Ascending aorta (tissue), 2 donors: ENCODE measurements around the gene TWF2. TPM values are rescaled to one million over a fixed set of nuclear protein-coding genes. Genes with fewer than 3 reads are reported as not detected.

Experiments
- DNase-seq, 2 donors: peaks; one replicate each; pipeline ENCODE4 v3.0.0-alpha.2; 2019; ENCODE audit warnings: low spot score in 2 of 2
- H3K27ac ChIP-seq, 2 donors: fragments of 200-600 bp; sonication (generic); one replicate each; pipeline ENCODE4 v1.5.1; 2016 to 2017; ENCODE audit warnings: mild to moderate bottlenecking in 1 of 2
- H3K27me3 ChIP-seq: fragments of 200-600 bp; sonication (generic); one replicate; pipeline ENCODE4 v1.5.1; 2017
- H3K36me3 ChIP-seq, 2 donors: fragments of 200-600 bp; sonication (generic); one replicate each; pipeline ENCODE4 v1.5.1; 2016
- H3K4me1 ChIP-seq, 2 donors: fragments of 200-600 bp; sonication (generic); one replicate each; pipeline ENCODE4 v1.5.1; 2016 to 2017; ENCODE audit warnings: mild to moderate bottlenecking in 1 of 2
- H3K4me3 ChIP-seq, 2 donors: fragments of 200-600 bp; sonication (generic); one replicate each; pipeline ENCODE4 v1.5.1; 2016 to 2017; ENCODE audit warnings: mild to moderate bottlenecking in 1 of 2
- H3K9me3 ChIP-seq, 2 donors: fragments of 200-600 bp; sonication (generic); one replicate each; pipeline ENCODE4 v1.5.1; 2016
- CTCF ChIP-seq, 3 experiments: fragments of 200-600 bp in 2 of 3; fragments of 450-650 bp in 1 of 3; sonication (generic) in 2 of 3; IDR thresholded peaks; one replicate each; pipeline ENCODE4 v1.5.1; 2016 to 2019; ENCODE audit warnings: antibody characterized with exemption in 3 of 3, mild to moderate bottlenecking in 1 of 3, moderate library complexity in 1 of 3
- intact Hi-C: fragments of 100-400 bp; cut with DNase I; formaldehyde crosslinking; loops from one replicate; pipeline ENCODE4 v1.15.1; 2023
- total RNA-seq: library from RNA; depleted of rRNA; stranded (reverse); fragments of >200 nt; gene quantifications from one replicate; pipeline ENCODE4 v1.1.0, GENCODE V29; 2016

Gene TWF2
- total RNA-seq, 1 donor from 2014 or later = 162 TPM

GRCh38 chr3:52182196-52182595 lies 56.8 kb downstream of the TWF2 start:
- H3K27me3 ChIP-seq = no peaks in the 10 kb centered on the region
- intact Hi-C loops = no loop called here
- no peak for DNase-seq
- no peaks in the 10 kb centered on the region for H3K4me1 ChIP-seq
- H3K9me3 ChIP-seq = no peaks in the 10 kb centered on the region
- no peak overlapping the region for H3K4me3 ChIP-seq
- H3K36me3 ChIP-seq = no peaks in the 10 kb centered on the region
- H3K27ac ChIP-seq = no peak overlapping the region
- no peak for TF ChIP-seq CTCF (IDR thresholded peaks at IDR 0.05)

GRCh38 chr3:52181543-52181942 lies 57.4 kb downstream of the TWF2 start:
- no peak overlapping the region for H3K4me3 ChIP-seq
- intact Hi-C loops = no loop called here
- H3K27me3 ChIP-seq = no peaks in the 10 kb centered on the region

More at GRCh38 chr3:52181543-52181942, 57.4 kb downstream of the TWF2 start:
- Histone ChIP-seq H3K36me3 (no peaks in the 10 kb centered on the region), H3K4me1 (no peaks in the 10 kb centered on the region), H3K27ac (no peak overlapping the region), H3K9me3 (no peaks in the 10 kb centered on the region)
- TF ChIP-seq CTCF (IDR thresholded peaks at IDR 0.05) = no peak
- DNase-seq = no peak

Other genes starting within 250 kb of the TWF2 start
- gene RPL29, start 243.3 kb downstream of the TWF2 start, total RNA-seq = 1,224 TPM
- 76.5 TPM for gene DUSP7, start 182.6 kb downstream of the TWF2 start, total RNA-seq
- not detected for gene POC1A, start 84.7 kb downstream of the TWF2 start, total RNA-seq
- gene ALAS1, start 41.0 kb downstream of the TWF2 start, total RNA-seq = 58.3 TPM
- not detected for gene TLR9, start 13.5 kb downstream of the TWF2 start, total RNA-seq
- gene PPM1M, start 6.6 kb upstream of the TWF2 start, total RNA-seq = 20.3 TPM
- gene WDR82, start 39.5 kb upstream of the TWF2 start, total RNA-seq = 42.0 TPM
- gene GLYCTK, start 48.7 kb upstream of the TWF2 start, total RNA-seq = 15.5 TPM
- 7.6 TPM for gene DNAH1, start 77.2 kb upstream of the TWF2 start, total RNA-seq
- 90.7 TPM for gene BAP1, start 170.8 kb upstream of the TWF2 start, total RNA-seq
- gene PHF7, start 171.5 kb upstream of the TWF2 start, total RNA-seq = not detected
- gene SEMA3G, start 205.9 kb upstream of the TWF2 start, total RNA-seq = 163 TPM
- 68.6 TPM for gene TNNC1, start 214.9 kb upstream of the TWF2 start, total RNA-seq
- 58.3 TPM for gene NISCH, start 216.4 kb upstream of the TWF2 start, total RNA-seq